ENCODE data around the gene SCNN1G.

GRCh38 chr16:23254338-23254737, 71.8 kb downstream of the SCNN1G start:
- TF ChIP-seq, protein P1, sequence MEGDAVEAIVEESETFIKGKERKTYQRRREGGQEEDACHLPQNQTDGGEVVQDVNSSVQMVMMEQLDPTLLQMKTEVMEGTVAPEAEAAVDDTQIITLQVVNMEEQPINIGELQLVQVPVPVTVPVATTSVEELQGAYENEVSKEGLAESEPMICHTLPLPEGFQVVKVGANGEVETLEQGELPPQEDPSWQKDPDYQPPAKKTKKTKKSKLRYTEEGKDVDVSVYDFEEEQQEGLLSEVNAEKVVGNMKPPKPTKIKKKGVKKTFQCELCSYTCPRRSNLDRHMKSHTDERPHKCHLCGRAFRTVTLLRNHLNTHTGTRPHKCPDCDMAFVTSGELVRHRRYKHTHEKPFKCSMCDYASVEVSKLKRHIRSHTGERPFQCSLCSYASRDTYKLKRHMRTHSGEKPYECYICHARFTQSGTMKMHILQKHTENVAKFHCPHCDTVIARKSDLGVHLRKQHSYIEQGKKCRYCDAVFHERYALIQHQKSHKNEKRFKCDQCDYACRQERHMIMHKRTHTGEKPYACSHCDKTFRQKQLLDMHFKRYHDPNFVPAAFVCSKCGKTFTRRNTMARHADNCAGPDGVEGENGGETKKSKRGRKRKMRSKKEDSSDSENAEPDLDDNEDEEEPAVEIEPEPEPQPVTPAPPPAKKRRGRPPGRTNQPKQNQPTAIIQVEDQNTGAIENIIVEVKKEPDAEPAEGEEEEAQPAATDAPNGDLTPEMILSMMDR (IDR thresholded peaks at IDR 0.05): no peak
- TF ChIP-seq POLR2A (IDR thresholded peaks at IDR 0.05): no peak
- no peak for TF ChIP-seq EP300 (IDR thresholded peaks at IDR 0.05)

All from ovary (tissue), 3 donors.